Endothelial cell of umbilical vein (primary cell): ENCODE results near the gene SPECC1L. TPM values are rescaled to one million over a fixed set of nuclear protein-coding genes. Genes with fewer than 3 reads are reported as not detected.

ENCODE experiments used
- BruUV-seq: library from RNA; stranded (reverse); fragments of 400-500 nt; replicated peaks from 2 replicates; lab custom pipeline; 2021; lab: Mats Ljungman, UMichigan
- CTCF ChIA-PET: fragments of 300-600, 350-600 bp; sonication (Branson Sonifier 250); formaldehyde crosslinking; loops from one replicate; lab custom pipeline; 2021; ENCODE audit warnings: antibody characterized with exemption, inconsistent platforms; lab: Charles Lee
- POLR2A ChIA-PET: fragments of 300-600, 350-600 bp; sonication (Branson Sonifier 250); formaldehyde crosslinking; loops from one replicate; lab custom pipeline; 2021; ENCODE audit warnings: antibody characterized with exemption, inconsistent platforms; lab: Charles Lee
- DNase-seq: peaks from one replicate; pipeline ENCODE4 v3.0.0-alpha.2; 2011; ENCODE audit warnings: low read depth, low spot score
- FAIRE-seq: peaks from 2 replicates; lab custom pipeline; 2011; peaks lifted over from hg19 to GRCh38; lab: Jason Lieb, UNC
- H2AFZ ChIP-seq: 2 replicates; pipeline ENCODE4 v1.6.0; 2012; ENCODE audit warnings: low read depth, low read length, control low read depth, inconsistent platforms
- H3K27ac ChIP-seq: 2 replicates; pipeline ENCODE4 v1.5.1; 2011; ENCODE audit warnings: low read depth, mild to moderate bottlenecking, control low read depth, low read length, moderate library complexity; ENCODE audit not compliant: insufficient read depth
- H3K27me3 ChIP-seq, 2 experiments: 2 replicates each; pipeline versions ENCODE4 v1.6.0 to v1.6.1; 2011; ENCODE audit warnings: low read length in 2 of 2, mixed read lengths in 1 of 2; ENCODE audit not compliant: control insufficient read depth in 2 of 2, insufficient read depth in 2 of 2
- H3K36me3 ChIP-seq, 2 experiments: 2 replicates in 1 of 2; 3 replicates in 1 of 2; pipeline ENCODE4 v1.5.1; 2011; ENCODE audit warnings: low read length in 2 of 2, mild to moderate bottlenecking in 1 of 2, moderate library complexity in 1 of 2; ENCODE audit not compliant: control insufficient read depth in 2 of 2, insufficient read depth in 2 of 2; ENCODE audit errors: extremely low read depth in 1 of 2
- H3K4me1 ChIP-seq: 3 replicates; pipeline ENCODE4 v1.5.1; 2011; ENCODE audit warnings: mild to moderate bottlenecking, low read length; ENCODE audit not compliant: control insufficient read depth, insufficient read depth; ENCODE audit errors: extremely low read depth
- H3K4me2 ChIP-seq: 2 replicates; pipeline ENCODE4 v1.6.1; 2011; ENCODE audit warnings: low read length, control low read depth, mixed read lengths; ENCODE audit not compliant: insufficient read depth
- H3K4me3 ChIP-seq, 3 experiments: fragments of 200-600 bp in 1 of 3; sonication (generic), shearing (Covaris generic) in 1 of 3; replicated peaks in 1 of 3; 2 replicates each; pipeline ENCODE4 v1.5.1; 2011 to 2016; ENCODE audit warnings: control low read depth in 3 of 3, low read length in 3 of 3, mild to moderate bottlenecking in 2 of 3, inconsistent platforms in 1 of 3, low read depth in 1 of 3, moderate library complexity in 1 of 3; ENCODE audit not compliant: insufficient read depth in 1 of 3
- H3K79me2 ChIP-seq: 2 replicates; pipeline ENCODE4 v1.6.0; 2012; ENCODE audit warnings: low read length, inconsistent platforms; ENCODE audit not compliant: control insufficient read depth, insufficient read depth
- H3K9ac ChIP-seq: replicated peaks from 2 replicates; pipeline ENCODE3; 2011; ENCODE audit warnings: low read length, control low read depth; ENCODE audit not compliant: insufficient read depth; ENCODE audit errors: extremely low read depth
- H3K9me1 ChIP-seq: replicated peaks from 3 replicates; pipeline ENCODE4 v1.6.0; 2011; ENCODE audit warnings: mild to moderate bottlenecking, low read length; ENCODE audit not compliant: control insufficient read depth, insufficient read depth; ENCODE audit errors: extremely low read depth
- H3K9me3 ChIP-seq: replicated peaks from 2 replicates; pipeline ENCODE4 v1.5.1; 2012; ENCODE audit warnings: low read length, inconsistent platforms; ENCODE audit not compliant: control insufficient read depth, insufficient read depth
- H4K20me1 ChIP-seq: replicated peaks from 2 replicates; pipeline ENCODE3; 2011; ENCODE audit warnings: mild to moderate bottlenecking, low read length; ENCODE audit not compliant: control insufficient read depth, insufficient read depth; ENCODE audit errors: extremely low read depth
- EZH2 ChIP-seq: IDR thresholded peaks from 2 replicates; pipeline ENCODE4 v1.6.1; 2012; ENCODE audit warnings: borderline replicate concordance, low read depth, mild to moderate bottlenecking, moderate library complexity, low read length, inconsistent platforms; ENCODE audit not compliant: severe bottlenecking
- FOS ChIP-seq: IDR thresholded peaks from 2 replicates; pipeline ENCODE4 v1.6.1; 2011; ENCODE audit warnings: mild to moderate bottlenecking, low read length, moderate library complexity, borderline replicate concordance; ENCODE audit not compliant: insufficient read depth
- GATA2 ChIP-seq: IDR thresholded peaks from 2 replicates; pipeline ENCODE4 v1.7.0; 2011; ENCODE audit warnings: low read depth, mild to moderate bottlenecking, moderate library complexity, mixed read lengths, low read length; ENCODE audit not compliant: insufficient read length, insufficient read depth
- JUN ChIP-seq: IDR thresholded peaks from 2 replicates; pipeline ENCODE4 v1.6.1; 2011; ENCODE audit warnings: borderline replicate concordance, low read depth; ENCODE audit not compliant: insufficient read length, insufficient read depth
- MYC ChIP-seq: IDR thresholded peaks from one replicate; pipeline ENCODE4 v1.6.1; 2011; ENCODE audit warnings: mild to moderate bottlenecking, low read depth, low read length
- POLR2A ChIP-seq: IDR thresholded peaks from 2 replicates; pipeline ENCODE4 v1.6.1; 2012; ENCODE audit warnings: low read depth, mild to moderate bottlenecking, control low read depth, low read length
- POLR2AphosphoS5 ChIP-seq: IDR thresholded peaks from 2 replicates; pipeline ENCODE4 v1.6.1; 2012; ENCODE audit warnings: low read depth, mild to moderate bottlenecking, control low read depth, low read length, moderate library complexity; ENCODE audit not compliant: insufficient read depth
- dilution Hi-C: fragments of 300-500 bp; cut with MboI; formaldehyde crosslinking; loops from one replicate; pipeline ENCODE4 v1.15.0; 2019; ENCODE audit warnings: low sequenced_read_pairs; ENCODE audit not compliant: extremely low pct_ligation_motif_present
- intact Hi-C: fragments of 100-400 bp; cut with micrococcal nuclease; formaldehyde crosslinking; loops from one replicate; pipeline ENCODE4 v1.10.0; 2022
- polyA plus RNA-seq, 4 experiments: library from polyadenylated mRNA; depleted of rRNA in 3 of 4; stranded (reverse) in 3 of 4; unstranded in 1 of 4; fragments of >200 nt; gene quantifications; 2 replicates each; pipeline versions ENCODE4 v1.2.1 to v1.2.3, GENCODE V29; 2011 to 2012; ENCODE audit warnings: missing spikeins in 1 of 4
- total RNA-seq: library from RNA; stranded (reverse); gene quantifications from 2 replicates; pipeline ENCODE4 v1.2.3, GENCODE V29; 2021
- TF ChIP-seq, protein P1 (sequence below), 2 donors: IDR thresholded peaks; 1 replicate in 1 of 2; 2 replicates in 1 of 2; pipeline ENCODE4 v1.5.1; 2011; ENCODE audit warnings: low read length in 2 of 2, mild to moderate bottlenecking in 2 of 2, moderate library complexity in 2 of 2, control low read depth in 1 of 2, inconsistent platforms in 1 of 2, low read depth in 1 of 2; ENCODE audit not compliant: insufficient read depth in 1 of 2; ENCODE audit errors: extremely low read depth in 1 of 2
- TF ChIP-seq, protein P2 (sequence below): IDR thresholded peaks from 2 replicates; pipeline ENCODE4 v1.6.1; 2011; ENCODE audit not compliant: insufficient read depth, insufficient read length

The SPECC1L gene
- total and polyA plus RNA-seq, 2 donors (not counting 3 experiments of a cell fraction or from before 2014, with no cell fraction given) = 22.8 to 79.3 TPM

DNA sequence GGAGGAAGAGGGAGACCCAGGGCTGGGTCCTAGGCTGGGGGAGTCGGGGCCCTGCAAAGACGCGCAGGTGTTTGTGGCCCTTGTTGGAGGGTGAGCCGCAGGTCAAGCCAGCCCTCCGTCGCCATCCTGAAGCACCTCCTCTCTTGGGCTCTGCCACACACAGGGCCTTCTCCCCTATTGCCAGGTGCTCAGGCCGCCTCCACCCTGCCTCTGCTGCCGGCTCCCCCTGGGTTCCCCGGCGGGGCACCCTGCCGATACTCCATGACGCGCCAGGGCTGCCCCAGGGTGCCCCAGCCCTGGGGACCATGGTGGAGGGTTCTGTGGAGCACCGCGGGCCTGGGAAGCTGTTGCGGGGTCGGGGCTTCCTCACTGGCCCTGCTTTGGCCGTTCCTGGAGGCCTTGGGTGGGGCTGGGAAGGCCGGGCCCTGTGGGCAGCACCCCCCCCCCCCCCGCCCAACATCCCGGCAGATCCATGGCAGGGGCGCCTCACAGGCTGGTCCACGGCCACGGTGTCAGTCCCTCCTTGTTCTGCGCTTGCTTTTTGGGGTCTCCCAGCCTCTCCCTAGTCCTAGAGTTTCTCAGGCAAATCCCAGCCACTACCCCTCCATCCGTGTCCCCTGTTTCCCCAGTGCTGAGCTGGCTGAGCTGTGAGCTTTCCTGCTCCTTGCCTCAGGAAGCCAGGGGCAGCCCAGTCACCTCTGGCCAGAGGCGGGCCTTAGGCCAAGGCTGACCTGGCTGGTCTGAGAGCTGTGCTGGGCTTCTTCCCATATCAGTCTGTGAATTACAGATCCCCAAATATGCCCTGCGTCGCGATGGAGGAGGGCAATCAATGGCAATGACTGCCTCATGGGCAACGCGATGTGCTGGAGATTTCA lies 154.5 kb downstream of the SPECC1L start:
- FAIRE-seq = no peak
- H2AFZ ChIP-seq = no peak overlapping the region
- no peak for TF ChIP-seq MYC
- no peak for TF ChIP-seq EZH2
- TF ChIP-seq POLR2AphosphoS5 = no peak
- CTCF ChIA-PET = interaction anchor here (0.7 to 7.7 kb wide), 15 partner anchors 10 to 122 kb away, joined by 3 to 64 read pairs (median 4); no protein-coding TSS in a partner anchor
- no peak for DNase-seq
- no peaks in the 10 kb centered on the region for H3K9me3 ChIP-seq
- H3K27me3 ChIP-seq = no peaks in the 10 kb centered on the region
- H4K20me1 ChIP-seq = no peaks in the 10 kb centered on the region
- H3K4me1 ChIP-seq = peaks cover 22% of the 10 kb centered on the region
- peak overlapping the region in 1 of 3 experiments; percentile 82 for H3K4me3 ChIP-seq
- no peaks in the 10 kb centered on the region for H3K79me2 ChIP-seq
- no peak overlapping the region for H3K9ac ChIP-seq
- H3K36me3 ChIP-seq = peaks cover 0 to 2% of the 10 kb centered on the region in 2 experiments
- POLR2A ChIA-PET = no interaction called here
- intact Hi-C loops (loop anchor here (5.0 kb wide), 1 partner anchor 42 kb away; no protein-coding TSS in a partner anchor), dilution Hi-C loops (no loop called here)
- H3K27ac ChIP-seq = no peak overlapping the region
- no peaks in the 10 kb centered on the region for H3K9me1 ChIP-seq
- no TSS peak for BruUV-seq
- no peak overlapping the region for H3K4me2 ChIP-seq

DNA sequence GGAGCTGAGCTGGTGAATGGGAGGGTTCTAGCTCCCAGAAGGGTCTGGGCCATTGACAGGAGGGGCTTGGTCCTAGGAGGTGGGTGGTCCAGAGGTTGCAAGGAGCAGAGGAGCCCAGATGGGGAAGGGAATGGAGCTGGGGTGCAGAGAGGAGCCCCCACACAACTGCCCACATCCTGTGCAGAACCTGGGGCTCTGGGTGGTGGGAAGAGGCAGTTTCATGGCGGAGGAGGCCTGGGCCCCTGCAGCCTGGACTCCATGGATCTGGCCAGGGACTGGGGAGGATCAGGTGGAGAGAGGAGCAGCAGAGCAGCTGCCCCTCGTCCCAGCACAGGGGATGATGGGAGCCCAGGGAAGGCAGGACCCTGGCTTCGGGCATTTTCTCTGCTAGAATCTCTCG lies 155.8 kb downstream of the SPECC1L start:
- H3K4me3 ChIP-seq = no peak overlapping the region
- no TSS peak for BruUV-seq
- FAIRE-seq (no peak), DNase-seq (no peak)
- H2AFZ ChIP-seq = no peak overlapping the region
- H3K79me2 ChIP-seq = no peaks in the 10 kb centered on the region
- dilution Hi-C loops (no loop called here), intact Hi-C loops (loop anchor here (5.0 kb wide), 1 partner anchor 41 kb away; no protein-coding TSS in a partner anchor)
- H3K9me3 ChIP-seq = no peaks in the 10 kb centered on the region
- H4K20me1 ChIP-seq = no peaks in the 10 kb centered on the region
- ChIA-PET POLR2A (interaction anchor here (0.5 kb wide), 1 partner anchor 50 kb away, joined by 4 read pairs; no protein-coding TSS in a partner anchor), CTCF (interaction anchor here (0.7 to 7.7 kb wide), 5 partner anchors 34 to 123 kb away, joined by 3 to 64 read pairs (median 3); no protein-coding TSS in a partner anchor)
- H3K9ac ChIP-seq = no peak overlapping the region
- H3K27ac ChIP-seq = no peak overlapping the region
- H3K4me2 ChIP-seq = no peak overlapping the region
- peaks cover 13% of the 10 kb centered on the region for H3K4me1 ChIP-seq
- no peaks in the 10 kb centered on the region for H3K9me1 ChIP-seq
- TF ChIP-seq MYC = no peak
- TF ChIP-seq, protein P1, sequence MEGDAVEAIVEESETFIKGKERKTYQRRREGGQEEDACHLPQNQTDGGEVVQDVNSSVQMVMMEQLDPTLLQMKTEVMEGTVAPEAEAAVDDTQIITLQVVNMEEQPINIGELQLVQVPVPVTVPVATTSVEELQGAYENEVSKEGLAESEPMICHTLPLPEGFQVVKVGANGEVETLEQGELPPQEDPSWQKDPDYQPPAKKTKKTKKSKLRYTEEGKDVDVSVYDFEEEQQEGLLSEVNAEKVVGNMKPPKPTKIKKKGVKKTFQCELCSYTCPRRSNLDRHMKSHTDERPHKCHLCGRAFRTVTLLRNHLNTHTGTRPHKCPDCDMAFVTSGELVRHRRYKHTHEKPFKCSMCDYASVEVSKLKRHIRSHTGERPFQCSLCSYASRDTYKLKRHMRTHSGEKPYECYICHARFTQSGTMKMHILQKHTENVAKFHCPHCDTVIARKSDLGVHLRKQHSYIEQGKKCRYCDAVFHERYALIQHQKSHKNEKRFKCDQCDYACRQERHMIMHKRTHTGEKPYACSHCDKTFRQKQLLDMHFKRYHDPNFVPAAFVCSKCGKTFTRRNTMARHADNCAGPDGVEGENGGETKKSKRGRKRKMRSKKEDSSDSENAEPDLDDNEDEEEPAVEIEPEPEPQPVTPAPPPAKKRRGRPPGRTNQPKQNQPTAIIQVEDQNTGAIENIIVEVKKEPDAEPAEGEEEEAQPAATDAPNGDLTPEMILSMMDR (IDR thresholded peaks at IDR 0.05; ENCODE audit: extremely low read depth in 1 of 2, insufficient read depth in 1 of 2, low read depth in 1 of 2, low read length in 2 of 2) = no peak
- TF ChIP-seq, protein P2, sequence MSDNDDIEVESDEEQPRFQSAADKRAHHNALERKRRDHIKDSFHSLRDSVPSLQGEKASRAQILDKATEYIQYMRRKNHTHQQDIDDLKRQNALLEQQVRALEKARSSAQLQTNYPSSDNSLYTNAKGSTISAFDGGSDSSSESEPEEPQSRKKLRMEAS = no peak
- no peak for TF ChIP-seq FOS
- no peak for TF ChIP-seq GATA2
- no peak for TF ChIP-seq JUN
- TF ChIP-seq EZH2 = no peak
- TF ChIP-seq POLR2AphosphoS5 = no peak
- TF ChIP-seq POLR2A = no peak
- peaks cover 0 to 2% of the 10 kb centered on the region in 2 experiments for H3K36me3 ChIP-seq
- H3K27me3 ChIP-seq = no peaks in the 10 kb centered on the region
